Mucosa of descending colon (tissue), 3 donors: ENCODE data around the gene PLXNA3. TPM values are rescaled to one million over a fixed set of nuclear protein-coding genes. Genes with fewer than 3 reads are reported as not detected.
"Not testable (repeated sequence)": the region's sequence is repeated elsewhere in the genome, so short reads cannot be mapped to it uniquely, and the experiment has no call there.

Experiments
- ATAC-seq: fragments of 200-7000 bp; cut with Tn5 transposase; one replicate; pipeline ENCODE4 v1.9.1; 2020; ENCODE audit warnings: mild to moderate bottlenecking, moderate library complexity
- DNase-seq, 3 donors: peaks; one replicate each; pipeline ENCODE4 v3.0.0-alpha.2; 2020
- H3K36me3 ChIP-seq: fragments of 200-600 bp; one replicate; pipeline ENCODE4 v1.8.0; 2021; ENCODE audit warnings: low read depth, mild to moderate bottlenecking
- H3K4me1 ChIP-seq: fragments of 200-600 bp; one replicate; pipeline ENCODE4 v1.8.0; 2021; ENCODE audit warnings: low read depth, mild to moderate bottlenecking
- H3K4me3 ChIP-seq: fragments of 200-600 bp; one replicate; pipeline ENCODE4 v1.8.0; 2021; ENCODE audit warnings: mild to moderate bottlenecking
- H3K9me3 ChIP-seq: fragments of 200-600 bp; one replicate; pipeline ENCODE4 v1.8.0; 2021; ENCODE audit warnings: mild to moderate bottlenecking
- CTCF ChIP-seq: fragments of 200-600 bp; IDR thresholded peaks from one replicate; pipeline ENCODE4 v1.8.0; 2022; ENCODE audit warnings: antibody characterized with exemption, mild to moderate bottlenecking
- intact Hi-C, 2 donors: fragments of 100-400 bp; cut with DNase I in 1 of 2; cut with micrococcal nuclease in 1 of 2; formaldehyde crosslinking; loops; one replicate each; pipeline versions ENCODE4 v1.11.0 to v1.11.1; 2022; cut with DNase I, micrococcal nuclease
- total RNA-seq, 3 donors: library from RNA; stranded (reverse); fragmentation: NEBNext Ultra II Directional in 2 of 3; extraction: Animal tissue kit (Norgen Biotek cat#: 25700) in 2 of 3; gene quantifications; one replicate each; pipeline versions ENCODE4 v1.2.1 to v1.2.4, GENCODE V29; 2021 to 2023
- donor health status: DM: no; HTN: no; CAD: no; lungs with moderate emphysema.
- donor health status: DM: no; HTN: no; CAD: no.
- donor health status: DM: no; HTN: yes; CAD: no.

Gene PLXNA3
- total RNA-seq, 3 donors from 2014 or later, result 24.8 to 66.1 (median 51.7) TPM

GRCh38 chrX:154494715-154495114 is 36.6 kb downstream of the PLXNA3 start:
- no peak for TF ChIP-seq CTCF
- no peak overlapping the region for H3K4me3 ChIP-seq
- DNase-seq (no peak), ATAC-seq (no peak)
- no peaks in the 10 kb centered on the region for H3K4me1 ChIP-seq
- intact Hi-C loops, result no loop called here
- H3K9me3 ChIP-seq, result no peaks in the 10 kb centered on the region
- no peaks in the 10 kb centered on the region for H3K36me3 ChIP-seq

DNA sequence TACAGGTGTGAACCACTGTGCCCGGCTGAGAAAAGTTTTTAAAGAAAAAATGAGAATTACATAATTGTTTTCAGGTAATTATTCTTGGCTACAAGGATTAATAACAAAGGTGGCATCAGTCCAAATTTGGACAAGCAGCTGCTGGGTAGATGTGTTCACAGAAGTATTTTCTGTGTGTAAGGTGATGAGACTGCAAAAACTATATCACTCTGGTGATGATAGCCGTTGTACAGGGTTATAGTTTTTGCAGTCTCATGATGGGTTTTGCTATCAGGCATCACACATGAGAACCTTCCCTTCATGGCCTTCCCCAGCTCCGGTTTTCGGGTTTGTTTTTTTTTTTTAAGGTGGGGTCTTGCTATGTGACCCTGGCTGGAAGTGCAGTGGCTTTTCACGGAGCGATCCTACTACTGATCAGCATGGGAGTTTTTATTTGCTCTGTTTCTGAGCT is 37.4 kb downstream of the PLXNA3 start:
- Histone ChIP-seq H3K36me3 (no peaks in the 10 kb centered on the region), H3K9me3 (no peaks in the 10 kb centered on the region), H3K4me3 (no peak overlapping the region), H3K4me1 (no peaks in the 10 kb centered on the region)
- no peak for ATAC-seq
- intact Hi-C loops, result no loop called here
- no peak for DNase-seq
- no peak for TF ChIP-seq CTCF

DNA sequence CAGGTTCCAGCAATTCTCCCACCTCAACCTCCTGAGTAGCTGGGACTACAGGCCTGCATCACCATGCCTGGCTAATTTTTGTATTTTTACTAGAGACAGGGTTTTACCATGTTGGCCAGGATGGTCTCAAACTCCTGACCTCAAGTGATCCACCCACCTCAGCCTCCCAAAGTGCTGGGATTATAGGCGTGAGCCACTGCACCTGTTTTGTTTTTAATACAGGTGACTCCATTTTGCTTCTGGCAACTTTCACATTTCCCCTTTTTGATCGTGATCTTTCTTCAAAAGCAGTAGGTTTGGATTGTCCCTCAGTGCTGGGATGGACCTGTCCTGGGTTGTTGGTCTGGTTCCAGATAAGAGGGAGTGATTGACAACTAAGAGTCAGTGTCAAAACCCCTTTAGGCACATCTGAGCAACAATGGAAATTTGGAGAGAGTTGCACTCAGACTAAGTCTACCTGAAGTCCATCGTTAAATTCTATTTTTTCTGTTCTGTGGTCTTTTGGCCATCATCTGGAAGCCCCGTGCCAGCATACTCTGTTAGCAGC is 38.6 kb downstream of the PLXNA3 start:
- H3K4me1 ChIP-seq, ATAC-seq, DNase-seq, H3K4me3 ChIP-seq, H3K36me3 ChIP-seq, intact Hi-C loops, H3K9me3 ChIP-seq: not testable (repeated sequence)

GRCh38 chrX:154501423-154501822 is 43.3 kb downstream of the PLXNA3 start:
- intact Hi-C loops, DNase-seq, H3K36me3 ChIP-seq, H3K4me1 ChIP-seq, H3K9me3 ChIP-seq, ATAC-seq, H3K4me3 ChIP-seq: not testable (repeated sequence)

DNA sequence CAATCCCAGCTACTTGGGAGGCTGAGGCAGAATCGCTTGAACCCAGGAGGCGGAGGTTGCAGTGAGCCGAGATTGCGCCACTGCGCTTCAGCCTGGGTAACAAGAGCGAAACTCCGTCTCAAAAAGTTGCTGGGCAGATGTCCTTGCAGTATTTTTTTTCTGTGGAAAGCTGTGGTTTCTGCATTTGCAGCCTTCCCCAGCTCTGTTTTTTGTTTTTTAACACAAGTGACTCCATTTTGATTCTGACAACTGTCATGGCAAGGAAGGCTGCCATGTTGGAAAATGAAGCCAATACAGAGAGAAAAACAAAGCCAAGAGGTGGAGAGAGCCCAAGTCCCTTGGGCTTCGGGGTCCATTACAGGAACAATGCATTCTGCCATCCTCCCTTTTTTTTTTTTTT is 44.0 kb downstream of the PLXNA3 start:
- TF ChIP-seq CTCF, result no peak
- no peak for ATAC-seq
- Histone ChIP-seq H3K4me1 (no peaks in the 10 kb centered on the region), H3K36me3 (no peaks in the 10 kb centered on the region), H3K9me3 (no peaks in the 10 kb centered on the region), H3K4me3 (no peak overlapping the region)
- intact Hi-C loops, result no loop called here
- no peak for DNase-seq

DNA sequence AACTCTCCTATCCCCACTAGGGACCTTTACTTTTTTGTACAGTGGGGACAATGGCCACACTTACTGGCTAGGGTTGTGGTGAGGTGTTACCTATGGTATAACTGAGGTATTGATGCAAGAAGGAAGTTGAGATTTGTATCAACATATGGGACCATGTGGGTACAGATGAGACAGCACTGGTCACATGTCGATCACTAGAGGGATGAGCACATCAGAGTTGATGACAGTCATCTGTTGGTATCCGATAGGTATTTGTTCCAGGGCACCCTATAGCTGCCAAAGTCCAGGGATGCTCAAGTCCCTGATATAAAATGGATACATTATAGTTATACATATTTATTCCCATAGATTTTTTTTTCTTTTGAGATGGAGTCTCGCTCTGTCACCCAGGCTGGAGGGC is 44.9 kb downstream of the PLXNA3 start:
- no peak for TF ChIP-seq CTCF
- Histone ChIP-seq H3K9me3 (no peaks in the 10 kb centered on the region), H3K4me1 (no peaks in the 10 kb centered on the region), H3K4me3 (no peak overlapping the region), H3K36me3 (no peaks in the 10 kb centered on the region)
- no peak for ATAC-seq
- intact Hi-C loops, result no loop called here
- no peak for DNase-seq

DNA sequence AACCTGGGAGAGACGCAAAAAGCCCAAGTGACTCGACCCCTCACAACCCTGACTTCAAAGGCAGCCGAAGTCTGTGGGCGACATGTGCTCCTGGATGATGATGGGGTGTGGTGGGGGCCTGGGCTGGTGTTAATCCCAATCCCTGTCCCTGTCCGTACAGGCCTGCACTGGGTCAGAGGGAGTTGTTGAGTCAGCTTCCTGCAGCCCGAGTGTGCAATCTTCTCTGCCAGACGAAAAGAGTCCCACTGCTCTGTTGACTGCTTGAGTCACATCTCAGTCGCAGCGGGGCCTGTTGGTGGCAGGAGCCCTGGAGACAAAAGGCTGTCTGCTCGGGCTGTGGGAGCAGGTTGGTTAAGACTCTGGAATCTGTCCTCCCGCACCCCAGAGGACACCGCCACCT is 47.7 kb downstream of the PLXNA3 start:
- no peak for TF ChIP-seq CTCF
- H3K9me3 ChIP-seq, result no peaks in the 10 kb centered on the region
- no peaks in the 10 kb centered on the region for H3K36me3 ChIP-seq
- ATAC-seq (no peak), DNase-seq (no peak)
- H3K4me3 ChIP-seq, result no peak overlapping the region
- intact Hi-C loops, result no loop called here
- no peaks in the 10 kb centered on the region for H3K4me1 ChIP-seq
